GM10248 (cell line): ENCODE data around the gene LRRC28.

ENCODE experiments used
- CTCF ChIA-PET: fragments of 300-600 bp; sonication (Branson Sonifier 250); formaldehyde crosslinking; extraction: SDS; loops from one replicate; lab custom pipeline; 2021; ENCODE audit warnings: antibody characterized with exemption; lab: Yijun Ruan, JAX
- POLR2A ChIA-PET: fragments of 350-650 bp; sonication (Branson Sonifier 250); formaldehyde crosslinking; extraction: SDS; loops from one replicate; lab custom pipeline; 2020; ENCODE audit warnings: antibody characterized with exemption; lab: Yijun Ruan, JAX
- DNase-seq: peaks from one replicate; pipeline ENCODE4 v3.0.0; 2012; ENCODE audit errors: extremely low spot score
- CTCF ChIP-seq: IDR thresholded peaks from 2 replicates; pipeline ENCODE4 v1.5.1; 2012; ENCODE audit warnings: mild to moderate bottlenecking, low read depth; ENCODE audit errors: extremely low read depth, missing control alignments, control extremely low read depth

Gene LRRC28

GRCh38 chr15:99416191-99417188 lies 165.2 kb downstream of the LRRC28 start:
- ChIA-PET CTCF (interaction anchor here (1.4 to 4.0 kb wide), 3 partner anchors 10 to 288 kb away, joined by 3 to 14 read pairs (median 4); no protein-coding TSS in a partner anchor), POLR2A (no interaction called here)
- TF ChIP-seq CTCF = no peak
- no peak for DNase-seq

DNA sequence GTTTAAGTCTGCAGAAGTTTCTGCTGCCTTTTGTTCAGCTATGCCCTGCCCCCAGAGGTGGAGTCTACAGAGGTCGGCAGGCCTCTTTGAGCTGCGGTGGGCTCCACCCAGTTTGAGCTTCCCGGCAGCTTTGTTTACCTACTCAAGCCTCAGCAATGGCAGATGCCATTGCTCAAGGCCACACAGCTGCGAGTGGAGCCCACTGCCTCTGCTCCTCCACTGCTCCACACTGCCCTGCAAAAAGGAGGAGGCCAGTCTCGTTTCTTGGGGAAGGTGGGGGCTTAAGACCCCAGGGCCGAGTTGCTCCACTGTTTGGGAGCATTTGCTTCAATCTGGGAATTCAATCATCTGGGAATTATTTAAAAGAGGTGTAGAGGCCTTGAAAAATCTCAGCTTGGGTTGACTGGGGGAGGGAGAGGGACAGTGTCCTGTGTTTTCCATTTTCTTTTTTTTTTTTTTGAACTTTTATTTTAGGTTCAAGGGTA lies 169.9 kb downstream of the LRRC28 start:
- TF ChIP-seq CTCF = no peak
- ChIA-PET CTCF (no interaction called here), POLR2A (no interaction called here)
- DNase-seq = no peak

- DNase-seq = no peak
- CTCF ChIA-PET = no interaction called here
- POLR2A ChIA-PET = no interaction called here
- no peak for TF ChIP-seq CTCF
Measured at GRCh38 chr15:99421758-99422157, 170.5 kb downstream of the LRRC28 start.

GRCh38 chr15:99423186-99424130 lies 172.2 kb downstream of the LRRC28 start:
- ChIA-PET POLR2A (no interaction called here), CTCF (interaction anchor here (1.0 to 1.7 kb wide), 3 partner anchors 10 to 281 kb away, joined by 3 to 4 read pairs (median 3); no protein-coding TSS in a partner anchor)
- TF ChIP-seq CTCF = no peak
- DNase-seq = no peak

GRCh38 chr15:99424131-99424571 lies 172.9 kb downstream of the LRRC28 start:
- CTCF ChIA-PET = interaction anchor here (1.4 to 1.7 kb wide), 2 partner anchors 9 to 281 kb away, joined by 3 to 4 read pairs; no protein-coding TSS in a partner anchor
- no peak for DNase-seq
- no peak for TF ChIP-seq CTCF
- POLR2A ChIA-PET = no interaction called here
